ENCODE data around the gene ZFP62.

Gene ZFP62

DNA sequence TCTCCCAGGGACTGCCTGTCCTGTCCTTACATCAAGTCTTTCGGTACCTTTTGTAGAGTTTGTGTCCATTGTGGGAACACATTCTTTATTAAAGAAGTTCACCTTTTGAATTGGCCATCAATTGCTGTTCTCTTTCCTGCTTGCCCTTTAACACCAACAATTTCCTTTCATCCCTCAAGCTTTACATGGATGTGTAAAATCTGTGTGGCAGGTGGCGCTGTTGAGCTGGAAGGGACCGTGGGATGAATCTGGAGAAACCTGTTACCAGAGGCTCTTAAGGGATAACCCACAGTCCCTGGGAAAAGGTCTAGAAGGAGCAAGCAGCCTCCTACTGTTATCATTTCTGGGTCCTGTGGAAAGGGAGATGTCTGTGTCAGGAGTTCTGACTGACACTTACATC is 7.9 kb upstream of the ZFP62 start:
- peak; percentile 72 for DNase-seq (ENCODE audit: low spot score)

DNA sequence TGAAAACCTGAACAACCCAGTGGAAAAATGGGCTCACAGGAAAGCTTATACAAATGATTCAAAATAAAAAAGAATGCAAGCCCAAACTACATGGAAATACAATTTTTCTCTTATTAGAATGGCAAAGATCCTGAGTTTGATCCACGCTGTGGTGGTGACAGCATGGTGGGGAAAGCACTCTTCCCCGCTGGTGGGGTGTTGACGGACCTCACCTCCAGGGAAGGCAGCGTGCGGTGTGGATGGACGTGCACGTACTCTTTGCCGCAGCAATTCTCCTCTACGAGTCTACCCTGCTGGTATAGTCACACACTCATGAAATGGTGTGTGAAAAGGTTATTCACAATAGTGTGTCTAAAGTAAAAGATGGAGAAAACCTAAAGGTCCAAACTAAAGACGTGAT is 5.9 kb upstream of the ZFP62 start:
- DNase-seq (ENCODE audit: low spot score), result no peak

DNA sequence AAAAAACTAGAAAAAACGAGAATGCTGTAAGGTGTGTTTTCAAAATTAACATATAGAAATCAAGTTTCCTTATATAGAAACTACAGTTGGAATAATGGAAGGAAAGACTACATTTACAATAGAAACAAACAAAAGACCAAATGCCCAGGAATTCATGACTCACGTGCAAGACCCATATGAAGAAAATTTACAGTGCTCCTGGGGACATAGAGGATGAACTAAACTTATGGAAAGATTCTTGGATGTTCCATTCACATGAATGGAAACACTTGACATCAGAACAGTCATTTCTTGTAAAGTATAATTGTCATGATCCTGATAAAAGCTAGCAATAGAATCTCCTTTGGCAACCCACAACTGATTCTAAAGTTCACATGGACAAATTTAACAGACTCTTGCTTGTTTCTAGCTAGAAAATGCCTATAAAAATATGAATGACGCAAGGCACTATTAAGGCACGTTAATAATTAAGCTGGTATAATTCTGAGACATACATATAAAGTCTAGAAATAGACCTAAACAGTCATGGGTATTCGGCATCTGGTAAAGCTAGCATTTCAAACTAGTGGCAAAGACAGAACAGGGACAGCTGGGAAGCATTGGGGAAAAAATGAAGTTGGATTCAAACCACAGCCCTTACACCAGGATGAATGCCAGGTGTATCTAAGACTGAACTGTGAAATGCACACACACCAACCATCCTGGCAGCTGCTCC is 5.1 kb upstream of the ZFP62 start:
- DNase-seq (ENCODE audit: low spot score), result no peak

DNA sequence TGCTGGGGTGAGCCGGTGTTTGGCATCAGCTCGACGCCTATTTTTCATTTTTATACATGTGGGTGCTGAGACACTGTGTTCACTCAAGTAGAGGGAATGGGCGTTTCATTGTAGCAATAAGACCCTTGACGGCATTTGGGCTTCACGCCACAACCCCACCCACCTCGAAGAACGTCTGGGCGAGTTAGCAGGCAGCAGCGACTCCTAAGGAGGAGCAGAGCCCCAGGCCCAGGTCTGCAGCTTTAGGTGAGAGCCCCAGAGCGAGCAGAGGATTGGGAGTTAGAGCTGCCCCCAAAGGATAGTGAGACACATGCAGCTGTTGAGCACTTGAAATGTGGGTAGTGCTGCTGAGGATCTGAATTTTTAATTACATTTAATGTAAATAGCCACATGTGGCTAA is 1.6 kb upstream of the ZFP62 start:
- no peak for DNase-seq (ENCODE audit: low spot score)

DNA sequence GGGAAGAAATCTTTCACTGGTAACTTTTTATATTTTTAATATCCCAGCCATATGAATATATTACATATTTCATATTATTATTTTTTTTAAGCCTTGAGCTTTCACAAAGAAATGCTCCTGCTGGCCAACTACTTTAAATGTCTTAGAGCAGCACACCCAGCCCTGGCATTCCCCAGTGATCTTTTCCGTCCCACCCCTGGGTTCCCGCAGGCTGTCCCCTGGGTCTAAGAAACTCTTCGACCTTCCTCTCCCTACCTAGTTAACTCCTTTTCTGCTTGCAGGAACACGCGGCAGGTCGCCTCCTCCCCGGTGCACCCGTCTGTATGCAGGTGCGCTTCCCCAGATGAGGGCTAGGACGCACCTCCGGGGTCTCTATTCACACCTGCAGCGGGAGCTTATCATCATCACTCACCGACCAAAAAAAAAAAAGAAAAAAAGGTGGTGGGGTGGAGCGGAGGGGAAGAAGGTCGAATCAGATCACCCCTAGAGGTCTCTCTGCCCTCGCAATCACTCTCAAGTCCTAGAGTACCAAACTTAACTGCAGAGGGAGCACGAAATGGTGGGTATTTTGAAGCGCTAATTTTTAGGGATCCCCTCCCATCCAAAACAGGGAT is 696 bp downstream of the ZFP62 start:
- DNase-seq (ENCODE audit: low spot score), result peak; percentile 48

DNA sequence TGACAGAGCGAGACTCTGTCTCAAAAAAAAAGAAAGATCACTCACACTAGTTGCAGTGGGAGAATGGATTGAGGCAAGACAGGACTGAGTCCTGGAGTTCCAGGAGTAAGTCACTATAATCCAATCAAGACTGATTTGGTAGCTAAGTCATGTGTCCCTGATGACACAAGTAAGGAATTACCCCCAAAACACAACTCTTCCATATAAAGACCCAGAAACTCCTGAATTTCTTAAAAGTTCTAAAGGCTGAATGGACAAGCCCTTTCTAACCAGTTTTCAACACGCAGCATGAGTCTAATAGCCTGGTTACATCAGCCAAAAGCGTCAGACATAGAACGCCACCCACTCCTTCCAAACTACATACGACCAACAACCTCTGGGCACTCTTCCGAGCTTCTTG is 2.5 kb downstream of the ZFP62 start:
- DNase-seq (ENCODE audit: low spot score), result no peak

DNA sequence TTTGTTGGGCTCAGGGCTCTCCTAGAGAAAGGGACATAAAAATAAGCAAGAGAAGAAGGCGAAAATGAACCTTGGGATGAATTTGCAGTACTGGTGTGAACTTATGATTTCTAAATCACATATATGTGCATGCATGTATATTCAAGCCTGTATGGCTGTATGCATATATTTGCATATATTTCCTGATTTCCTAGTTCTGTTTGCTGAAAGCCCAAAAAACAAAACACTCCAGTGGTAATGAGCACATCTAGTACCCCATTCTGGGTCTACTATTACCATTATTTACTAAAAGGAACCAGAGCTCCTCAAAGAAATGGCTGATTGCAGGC is 7.3 kb downstream of the ZFP62 start:
- DNase-seq (ENCODE audit: low spot score), result no peak

DNA sequence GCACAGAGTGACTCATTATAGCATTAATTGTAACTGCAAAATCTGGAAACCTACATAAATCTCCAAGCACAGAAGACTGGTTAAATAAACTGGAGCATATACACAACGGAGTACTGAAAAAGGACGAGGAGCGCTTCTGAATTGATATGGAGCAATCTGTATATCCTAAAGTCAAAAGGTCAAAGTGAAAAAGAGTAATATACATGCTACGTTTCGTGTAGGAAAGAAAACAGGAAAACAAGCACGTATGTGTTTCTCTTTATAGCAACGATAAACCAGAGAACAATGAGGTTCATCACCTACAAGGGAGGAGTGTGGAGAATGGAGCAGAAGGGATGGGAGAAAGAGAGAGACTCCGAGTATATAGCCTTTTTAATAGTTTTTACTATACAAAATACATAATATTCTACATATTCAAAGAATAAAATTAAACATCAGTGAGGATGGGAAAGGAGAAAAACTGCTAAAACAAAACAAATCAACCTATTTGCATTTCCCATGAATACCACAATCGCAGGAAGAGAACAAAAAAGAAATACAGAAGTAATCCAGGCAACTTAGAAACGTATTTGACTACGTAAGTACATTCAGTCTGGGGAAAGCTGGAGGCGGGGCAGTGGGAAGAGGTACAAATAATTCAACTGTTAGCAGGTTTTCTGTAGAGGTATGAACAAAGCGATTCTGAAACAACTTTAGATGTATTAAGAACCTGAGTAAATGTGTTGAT is 7.8 kb downstream of the ZFP62 start:
- DNase-seq (ENCODE audit: low spot score), result no peak

DNA sequence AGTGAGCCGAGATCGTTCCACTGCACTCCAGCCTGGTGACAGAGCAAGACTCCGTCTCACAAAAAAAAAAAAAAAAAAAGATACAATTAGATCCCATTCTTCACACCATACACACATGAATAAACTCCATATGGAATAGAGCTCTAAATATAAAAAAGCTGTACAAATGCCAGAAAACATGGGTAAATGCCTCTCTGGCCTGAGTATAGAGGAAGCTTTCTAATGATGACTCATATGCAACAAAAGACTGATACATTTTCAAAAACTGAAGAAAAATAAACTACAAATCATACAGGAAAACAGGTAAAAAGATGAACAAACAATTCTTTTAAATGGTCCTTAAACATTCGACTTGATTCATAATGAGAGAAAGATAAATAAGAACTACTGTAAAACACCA is 8.6 kb downstream of the ZFP62 start:
- no peak for DNase-seq (ENCODE audit: low spot score)

DNA sequence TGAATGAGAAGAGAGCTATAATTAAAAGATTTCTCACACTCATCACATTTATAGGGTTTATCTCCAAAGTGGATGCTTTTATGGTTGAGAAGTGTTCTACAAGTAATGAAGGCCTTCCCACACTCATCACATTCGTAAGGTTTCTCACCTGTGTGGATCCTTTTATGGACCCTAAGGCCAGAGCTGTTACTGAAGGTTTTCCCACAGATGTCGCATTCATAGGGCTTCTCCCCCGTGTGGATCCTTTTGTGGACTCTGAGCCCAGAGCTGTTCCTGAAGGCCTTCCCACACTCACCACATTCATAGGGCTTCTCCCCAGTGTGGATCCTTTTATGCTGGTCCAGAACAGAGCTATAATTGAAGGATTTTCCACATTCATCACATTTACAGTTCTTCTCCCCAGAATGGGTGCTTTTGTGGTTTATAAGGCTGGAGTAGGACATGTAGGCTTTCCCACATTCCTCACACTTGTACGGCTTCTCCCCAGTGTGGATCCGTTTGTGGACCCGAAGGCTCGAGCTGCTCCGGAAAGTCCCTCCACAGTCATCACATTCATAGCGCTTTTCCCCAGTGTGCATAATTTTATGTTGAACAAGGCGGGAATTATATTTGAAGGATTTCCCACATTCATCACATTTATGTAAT is 10.5 kb downstream of the ZFP62 start:
- DNase-seq (ENCODE audit: low spot score), result no peak

DNA sequence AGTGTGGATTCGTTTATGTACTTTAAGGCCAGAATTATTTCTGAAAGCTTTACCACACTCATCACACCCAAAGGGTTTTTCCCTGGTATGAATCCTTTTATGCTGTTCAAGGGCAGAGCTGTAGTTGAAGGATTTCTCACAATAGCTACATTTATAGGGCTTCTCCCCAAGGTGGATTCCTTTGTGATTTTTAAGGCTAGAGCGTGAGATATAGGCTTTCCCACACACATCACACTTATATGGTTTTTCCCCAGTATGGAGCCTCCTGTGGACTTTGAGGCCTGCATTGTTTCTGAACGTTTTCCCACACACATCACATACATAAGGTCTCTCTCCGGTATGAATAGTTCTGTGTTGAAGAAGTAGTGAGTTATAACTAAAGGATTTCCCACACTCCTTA is 11.2 kb downstream of the ZFP62 start:
- no peak for DNase-seq (ENCODE audit: low spot score)

DNA sequence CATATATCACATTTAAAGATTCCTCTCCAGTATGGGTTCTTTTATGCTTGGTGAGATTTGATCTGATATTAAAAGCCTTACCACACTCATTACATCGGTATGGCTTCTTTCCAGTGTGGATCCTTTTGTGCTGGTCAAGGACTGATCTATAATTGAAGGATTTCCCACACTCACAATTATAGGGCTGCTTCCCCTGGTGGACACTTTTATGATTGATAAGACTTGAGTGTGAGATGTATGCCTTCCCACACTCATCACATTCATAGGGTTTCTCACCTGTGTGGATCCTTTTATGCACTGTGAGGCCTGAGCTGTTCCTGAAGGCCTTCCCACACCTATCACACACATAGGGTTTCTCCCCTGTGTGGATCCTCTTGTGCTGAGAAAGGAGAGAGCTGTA is 12.2 kb downstream of the ZFP62 start:
- no peak for DNase-seq (ENCODE audit: low spot score)

DNA sequence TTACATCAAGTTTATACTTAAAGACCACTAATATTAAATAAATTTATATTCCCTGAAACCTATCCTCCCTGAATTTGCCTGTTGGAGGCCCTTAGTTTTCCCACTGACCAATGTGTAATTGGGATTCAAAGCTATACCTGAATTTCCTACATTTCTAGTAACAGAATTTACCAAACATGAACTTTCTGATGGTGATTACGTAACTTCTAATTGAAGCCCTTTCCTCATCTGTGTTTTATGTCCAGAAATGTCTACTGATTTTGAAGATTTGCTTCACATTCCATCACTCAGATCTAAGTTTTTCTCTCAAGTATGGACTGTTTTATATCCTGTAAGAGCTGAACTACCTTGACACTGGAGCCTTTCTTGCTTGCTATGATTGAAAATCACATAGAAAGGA is 12.8 kb downstream of the ZFP62 start:
- no peak for DNase-seq (ENCODE audit: low spot score)

DNA sequence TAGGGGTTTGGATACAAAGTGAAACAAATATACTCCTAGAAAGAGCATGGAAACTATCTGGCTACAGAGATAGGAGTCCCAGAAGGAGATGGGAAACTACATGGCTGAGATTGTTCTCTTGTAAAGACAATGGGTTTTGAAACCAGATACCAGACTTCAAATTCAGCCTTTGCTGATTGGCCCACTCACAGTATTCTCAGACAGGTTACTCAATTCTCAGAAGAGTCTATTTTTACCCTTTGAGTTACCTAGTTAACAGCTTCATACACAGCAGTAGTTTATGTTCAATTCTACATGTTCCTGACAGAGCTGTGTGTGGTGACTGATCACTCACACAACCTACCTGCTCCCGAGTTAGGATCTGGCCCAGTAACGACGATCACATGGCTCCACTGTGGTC is 14.1 kb downstream of the ZFP62 start:
- no peak for DNase-seq (ENCODE audit: low spot score)

DNA sequence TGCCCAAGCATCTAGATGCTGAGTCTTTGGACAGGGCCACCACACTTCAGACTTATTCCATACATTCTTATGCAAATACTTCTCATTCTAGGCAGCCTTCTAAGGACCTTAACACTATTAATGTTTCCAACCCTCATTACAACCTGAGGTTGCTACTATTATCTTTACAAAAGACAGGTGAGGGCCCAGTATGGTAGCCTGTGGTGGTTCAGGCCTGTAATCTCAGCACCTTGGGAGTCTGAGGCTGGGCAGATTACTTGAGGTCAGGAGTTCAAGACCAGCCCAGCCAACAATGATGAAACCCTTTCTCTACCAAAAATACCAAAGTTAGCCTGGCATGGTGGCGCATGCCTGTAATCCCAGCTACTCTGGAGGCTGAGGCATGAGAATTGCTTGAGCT is 16.2 kb downstream of the ZFP62 start:
- no peak for DNase-seq (ENCODE audit: low spot score)

DNA sequence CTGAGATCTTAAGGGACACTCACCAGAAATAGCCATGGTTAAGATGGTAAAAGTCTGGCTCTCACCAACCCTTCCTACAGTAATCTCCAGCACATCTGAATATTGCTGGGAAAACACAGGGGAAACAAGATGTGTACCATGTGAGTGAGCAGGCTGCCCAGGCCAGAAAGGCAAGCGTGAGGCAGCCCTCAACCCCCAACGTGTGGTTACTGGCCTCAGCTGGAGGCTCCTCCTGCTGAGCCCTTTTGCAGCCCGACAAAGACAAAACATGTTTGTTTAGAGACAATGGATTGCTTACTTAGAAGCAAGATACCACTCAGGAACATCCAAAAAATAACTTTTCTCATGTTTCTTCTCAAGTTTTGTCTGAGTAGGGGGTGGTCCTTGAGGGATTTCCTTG is 16.6 kb downstream of the ZFP62 start:
- no peak for DNase-seq (ENCODE audit: low spot score)

DNA sequence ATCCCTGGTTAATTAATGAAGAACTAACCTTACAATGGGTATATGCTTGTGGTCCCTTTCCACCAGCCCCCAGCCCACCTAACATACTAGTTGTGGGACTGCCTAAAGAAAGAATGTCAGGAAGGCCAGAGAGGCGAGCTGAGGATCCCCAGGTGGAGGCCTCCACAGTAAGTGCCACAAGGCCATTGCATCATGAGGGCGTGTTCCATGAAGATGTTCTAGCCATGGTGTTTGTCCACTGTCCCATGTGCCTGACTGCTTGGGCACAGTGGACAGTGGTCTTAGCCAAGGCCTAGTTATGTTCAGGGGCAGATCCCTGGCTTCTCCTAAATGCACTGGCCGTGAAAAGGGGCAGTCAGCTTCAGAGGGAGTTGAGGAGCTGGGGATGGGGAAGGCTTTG is 21.1 kb downstream of the ZFP62 start:
- no peak for DNase-seq (ENCODE audit: low spot score)

DNA sequence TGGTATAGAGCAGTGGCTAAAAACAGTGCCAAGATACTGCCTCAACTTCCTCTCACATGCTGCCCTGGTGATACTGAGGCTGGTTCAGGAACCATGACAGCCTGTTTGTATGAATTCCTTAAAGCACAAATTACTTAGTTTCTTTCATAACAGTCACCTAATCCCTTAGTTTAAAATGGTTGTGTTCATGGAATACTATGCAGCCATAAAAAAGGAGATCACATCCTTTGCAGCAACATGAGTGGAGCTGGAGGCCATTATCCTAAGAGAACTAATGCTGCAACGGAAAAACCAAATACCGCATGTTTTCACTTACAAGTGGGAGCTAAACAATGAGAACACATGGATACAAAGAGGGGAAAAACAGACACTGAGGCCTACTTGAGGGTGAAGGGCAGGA is 21.8 kb downstream of the ZFP62 start:
- no peak for DNase-seq (ENCODE audit: low spot score)

DNA sequence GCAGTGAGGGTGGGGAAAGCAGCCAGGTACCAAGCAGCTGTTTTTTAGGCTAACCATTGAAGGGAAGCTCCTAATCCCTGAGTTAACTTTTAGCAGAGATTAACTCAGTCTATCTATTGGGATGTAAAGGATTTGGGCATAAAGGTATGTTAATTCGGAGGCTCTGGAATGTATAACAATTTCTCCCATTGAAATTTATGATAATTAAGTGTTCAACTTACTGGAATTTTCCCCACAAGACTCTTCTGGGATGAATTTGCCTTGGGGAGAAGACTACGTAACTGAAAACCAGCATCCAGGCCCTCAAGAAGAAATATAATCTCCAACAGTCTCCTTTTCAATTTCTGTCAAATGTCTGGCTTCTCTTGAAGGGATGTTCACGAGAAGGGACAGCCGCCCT is 23.6 kb downstream of the ZFP62 start:
- DNase-seq (ENCODE audit: low spot score), result no peak

DNA sequence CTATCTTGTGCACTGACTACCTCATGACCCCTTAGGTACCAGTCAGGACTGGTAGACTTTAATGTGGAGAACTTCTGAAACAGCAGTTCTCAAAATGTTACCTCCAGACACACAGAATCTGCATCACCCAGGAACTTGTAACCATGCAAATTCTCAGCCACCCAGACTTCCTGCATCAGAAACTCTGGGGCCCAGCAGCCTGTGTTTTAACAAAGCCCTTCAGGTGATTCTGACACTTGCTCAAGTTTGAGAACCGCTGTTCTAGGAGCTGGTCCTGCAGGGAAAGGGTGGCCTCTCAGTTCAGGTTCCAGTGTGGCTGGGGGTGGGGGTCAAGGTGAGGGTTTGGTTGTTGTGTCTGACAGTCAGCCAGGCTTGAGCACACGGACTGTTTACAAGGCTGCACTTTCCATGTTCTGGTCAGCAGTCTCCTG is 28.4 kb downstream of the ZFP62 start:
- no peak for DNase-seq (ENCODE audit: low spot score)

DNA sequence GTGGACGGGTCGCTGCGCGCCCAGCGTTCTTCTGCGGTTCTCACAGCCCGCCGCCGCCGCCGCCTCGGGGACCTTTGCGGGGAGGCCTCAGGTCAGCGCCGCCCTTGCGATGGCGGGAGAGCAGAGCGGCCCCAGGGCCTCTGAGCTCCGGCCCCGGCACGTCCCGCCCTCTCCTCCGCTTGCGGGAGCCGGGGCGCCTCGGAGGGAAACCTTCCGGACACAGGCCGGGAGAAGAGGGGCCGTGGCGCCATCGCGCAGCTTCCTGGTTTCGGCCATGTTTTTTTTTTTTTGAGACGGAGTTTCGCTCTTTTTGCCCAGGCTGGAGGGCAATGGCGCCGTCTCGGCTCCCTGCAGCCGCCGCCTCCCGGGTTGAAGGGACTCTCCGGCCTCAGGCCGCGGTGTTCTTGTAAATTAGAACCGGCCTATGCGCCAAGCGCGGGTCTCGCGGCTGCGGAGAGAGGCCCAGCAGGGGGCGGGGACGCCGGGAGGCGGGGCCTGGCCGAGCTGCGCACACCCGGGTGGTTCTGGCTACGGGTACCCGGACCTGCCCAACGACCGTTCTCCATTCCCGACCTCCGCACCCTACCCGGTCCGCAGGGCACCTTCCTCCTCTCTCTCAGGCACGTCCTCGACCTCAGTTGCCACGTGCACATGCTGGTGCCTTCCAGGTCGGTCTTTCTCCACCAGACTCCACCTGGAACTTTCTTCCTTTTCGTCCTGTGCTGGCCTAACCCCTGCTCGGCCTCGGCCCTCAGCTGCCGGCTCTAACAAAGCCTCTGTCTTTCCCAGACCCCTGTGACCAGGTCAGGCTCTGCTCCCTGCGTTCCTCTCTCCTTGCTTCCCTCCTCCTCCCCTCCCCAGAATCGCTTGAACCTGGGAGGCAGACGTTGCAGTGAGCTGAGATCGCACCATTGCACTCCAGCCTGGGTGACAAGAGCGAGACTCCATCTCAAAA is 29.7 kb downstream of the ZFP62 start:
- peak; percentile 80 for DNase-seq (ENCODE audit: low spot score)
